GM23338 (cell line): ENCODE data around the gene SCTR. TPM values are rescaled to one million over a fixed set of nuclear protein-coding genes. Genes with fewer than 3 reads are reported as not detected.
A peak's percentile ranks its signal among the peaks of the same experiment; 100 is the strongest.

ENCODE experiments used
- ATAC-seq: fragments of 200-7000 bp; cut with Tn5 transposase; 3 replicates; pipeline ENCODE4 v1.9.1; 2020
- DNase-seq: peaks from one replicate; pipeline ENCODE4 v3.0.0-alpha.2; 2015; ENCODE audit warnings: low spot score
- H2AFZ ChIP-seq: fragments of 200-600 bp; sonication (generic); 2 replicates; pipeline ENCODE4 v1.8.0; 2016; ENCODE audit warnings: antibody characterized with exemption, mild to moderate bottlenecking, moderate library complexity
- H3F3A ChIP-seq: fragments of 200-600 bp; sonication (generic); replicated peaks from 2 replicates; pipeline ENCODE4 v1.8.0; 2017; ENCODE audit warnings: antibody characterized with exemption, mixed run types, low read depth
- H3K27ac ChIP-seq: fragments of 200-600 bp; sonication (generic); 2 replicates; pipeline ENCODE4 v1.6.1; 2016; ENCODE audit warnings: low read depth
- H3K27me3 ChIP-seq: fragments of 200-600 bp; sonication (generic); 2 replicates; pipeline ENCODE4 v1.8.0; 2016; ENCODE audit warnings: mild to moderate bottlenecking, mixed run types, moderate library complexity; ENCODE audit not compliant: insufficient read depth
- H3K36me3 ChIP-seq: fragments of 200-600 bp; sonication (generic); 2 replicates; pipeline ENCODE4 v1.8.0; 2016; ENCODE audit warnings: mild to moderate bottlenecking; ENCODE audit not compliant: insufficient read depth
- H3K4me1 ChIP-seq: fragments of 200-600 bp; sonication (generic); 2 replicates; pipeline ENCODE4 v1.8.0; 2016; ENCODE audit warnings: mild to moderate bottlenecking, moderate library complexity; ENCODE audit not compliant: insufficient read depth
- H3K4me2 ChIP-seq: fragments of 200-600 bp; sonication (generic); 2 replicates; pipeline ENCODE4 v1.7.1; 2017; ENCODE audit warnings: mixed run types
- H3K4me3 ChIP-seq: fragments of 200-600 bp; sonication (generic); 2 replicates; pipeline ENCODE4 v1.6.1; 2016; ENCODE audit warnings: mixed run types
- H3K79me2 ChIP-seq: fragments of 200-600 bp; sonication (generic); replicated peaks from 2 replicates; pipeline ENCODE4 v1.8.0; 2017; ENCODE audit warnings: mild to moderate bottlenecking; ENCODE audit not compliant: insufficient read depth
- H3K9me2 ChIP-seq: fragments of 200-600 bp; sonication (generic); 2 replicates; pipeline ENCODE4 v1.8.0; 2017; ENCODE audit not compliant: insufficient read depth
- H4K20me1 ChIP-seq: fragments of 200-600 bp; sonication (generic); replicated peaks from 2 replicates; pipeline ENCODE4 v1.8.0; 2017; ENCODE audit warnings: mild to moderate bottlenecking; ENCODE audit not compliant: insufficient read depth
- H3K27ac Mint-ChIP-seq: 2 replicates; pipeline ENCODE4 v1.8.0; 2020; ENCODE audit warnings: inconsistent platforms, mild to moderate bottlenecking, moderate library complexity, mixed read lengths
- H3K27me3 Mint-ChIP-seq: 3 replicates; pipeline ENCODE4 v1.8.0; 2022; ENCODE audit warnings: low read depth, mild to moderate bottlenecking, moderate library complexity, mixed read lengths, inconsistent platforms; ENCODE audit not compliant: insufficient read depth, poor library complexity
- H3K36me3 Mint-ChIP-seq: 3 replicates; pipeline ENCODE4 v1.8.0; 2021; ENCODE audit warnings: low read depth, mild to moderate bottlenecking, inconsistent platforms, moderate library complexity, mixed read lengths
- H3K4me1 Mint-ChIP-seq: 3 replicates; pipeline ENCODE4 v1.8.0; 2020; ENCODE audit warnings: mild to moderate bottlenecking, inconsistent platforms, mixed read lengths
- H3K4me3 Mint-ChIP-seq: 3 replicates; pipeline ENCODE4 v1.8.0; 2021; ENCODE audit warnings: moderate library complexity, mild to moderate bottlenecking, inconsistent platforms, mixed read lengths
- H3K9me3 Mint-ChIP-seq: 3 replicates; pipeline ENCODE4 v1.8.0; 2020; ENCODE audit warnings: moderate library complexity, mild to moderate bottlenecking, inconsistent platforms, mixed read lengths
- CREB1 ChIP-seq: fragments of 250-450 bp; sonication (Bioruptor Pico); IDR thresholded peaks from 2 replicates; pipeline ENCODE4 v1.5.0; 2020; ENCODE audit warnings: low read depth, mild to moderate bottlenecking, moderate library complexity
- EZH2 ChIP-seq: fragments of 200-600 bp; sonication (generic); IDR thresholded peaks from one replicate; pipeline ENCODE4 v1.8.0; 2017; ENCODE audit warnings: antibody characterized with exemption, mild to moderate bottlenecking, low read depth; ENCODE audit not compliant: unreplicated experiment
- EZH2phosphoT487 ChIP-seq: fragments of 200-600 bp; sonication (generic); IDR thresholded peaks from one replicate; pipeline ENCODE4 v1.8.1; 2018; ENCODE audit warnings: antibody characterized with exemption; ENCODE audit not compliant: unreplicated experiment
- JUNB ChIP-seq: IDR thresholded peaks from one replicate; pipeline ENCODE4 v1.6.1; 2016; ENCODE audit warnings: antibody characterized with exemption; ENCODE audit not compliant: unreplicated experiment
- POLR2AphosphoS5 ChIP-seq: IDR thresholded peaks from 2 replicates; pipeline ENCODE4 v1.6.1; 2016; ENCODE audit warnings: antibody characterized with exemption, low read depth
- STAT1 ChIP-seq: IDR thresholded peaks from one replicate; pipeline ENCODE4 v1.6.1; 2016; ENCODE audit warnings: antibody characterized with exemption; ENCODE audit not compliant: unreplicated experiment
- ZNF114 ChIP-seq: fragments of 250-450 bp; sonication (Bioruptor Pico); IDR thresholded peaks from 2 replicates; pipeline ENCODE4 v1.5.0; 2020; ENCODE audit warnings: mild to moderate bottlenecking, moderate library complexity
- ZNF331 ChIP-seq: fragments of 250-450 bp; sonication (Bioruptor Pico); IDR thresholded peaks from 2 replicates; pipeline ENCODE4 v1.5.0; 2020; ENCODE audit warnings: low read depth, mild to moderate bottlenecking, moderate library complexity
- polyA plus RNA-seq: library from polyadenylated mRNA; unstranded; fragments of >200 nt; fragmentation: Nextera tagmentation; extraction: Ambion mirVana; gene quantifications from 2 replicates; pipeline ENCODE4 v1.2.1, GENCODE V29; 2016
- total RNA-seq: library from RNA; depleted of rRNA; stranded (reverse); fragments of >200 nt; shearing (Covaris generic); gene quantifications from 2 replicates; pipeline ENCODE4 v1.2.3, GENCODE V29; 2014
- TF ChIP-seq, protein P1 (sequence below): IDR thresholded peaks from 2 replicates; pipeline ENCODE4 v1.6.1; 2016; ENCODE audit warnings: antibody characterized with exemption
- TF ChIP-seq, protein P2 (sequence below), 2 experiments: fragments of 200-600 bp in 1 of 2; sonication (generic) in 1 of 2; conservative IDR thresholded peaks; 2 replicates each; pipeline versions ENCODE4 v1.5.1 to v1.6.1; 2016 to 2017; ENCODE audit warnings: antibody characterized with exemption in 2 of 2, low read depth in 2 of 2, mild to moderate bottlenecking in 2 of 2, moderate library complexity in 1 of 2
- TF ChIP-seq, protein P3 (sequence below): IDR thresholded peaks from one replicate; pipeline ENCODE4 v1.6.1; 2018; ENCODE audit warnings: antibody characterized with exemption; ENCODE audit not compliant: unreplicated experiment

SCTR gene
- total and polyA plus RNA-seq, 2 experiments from 2014 or later = not detected

DNA sequence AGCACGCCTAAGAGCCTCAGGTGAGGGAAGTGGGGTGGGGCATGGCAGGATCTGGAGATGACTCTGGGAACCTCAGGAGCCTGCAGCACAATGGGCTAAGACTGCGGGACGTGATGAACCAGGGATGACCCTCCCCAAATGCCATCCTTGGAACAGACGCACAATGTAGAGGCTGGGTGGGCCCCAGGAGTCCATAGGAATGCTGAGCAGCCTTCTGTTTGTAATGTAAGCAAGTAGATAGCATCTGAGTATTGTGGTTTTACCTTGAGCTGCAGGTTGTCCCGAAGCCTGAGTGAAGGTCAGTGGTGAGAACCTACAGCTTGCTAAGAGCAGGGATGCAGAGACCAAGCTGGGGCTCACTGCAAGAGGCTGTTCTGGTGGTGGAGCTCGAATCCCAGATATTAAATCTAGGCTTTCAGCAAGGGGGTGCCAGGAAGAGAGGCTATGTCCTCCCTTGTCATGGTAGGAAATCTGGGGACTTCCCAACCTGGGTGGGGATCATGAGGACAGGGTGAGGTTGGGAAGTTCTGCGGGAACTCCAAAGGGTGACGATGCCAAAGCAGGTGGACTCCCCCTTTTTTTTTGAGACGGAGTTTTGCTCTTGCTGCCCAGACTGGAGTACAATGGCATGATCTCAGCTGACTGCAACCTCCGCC, 5.8 kb downstream of the SCTR start:
- Histone ChIP-seq H3K36me3 (no peaks in the 10 kb centered on the region), H3K27ac (no peak overlapping the region), H4K20me1 (no peaks in the 10 kb centered on the region), H3F3A (no peaks in the 10 kb centered on the region), H2AFZ (no peak overlapping the region), H3K4me2 (no peak overlapping the region), H3K4me1 (peaks cover 3% of the 10 kb centered on the region; the same call in 1 of the 2 replicates), H3K9me2 (0 out of 2 replicates have a peak, but pooled peaks cover 3% of the 10 kb centered on the region), H3K27me3 (peaks cover 28% of the 10 kb centered on the region), H3K79me2 (no peaks in the 10 kb centered on the region), H3K4me3 (no peak overlapping the region)
- DNase-seq (no peak), ATAC-seq (no peak)
- H3K9me3 Mint-ChIP-seq = no peaks in the 10 kb centered on the region
- peaks cover 5% of the 10 kb centered on the region; the same call in 2 of the 3 replicates for H3K4me1 Mint-ChIP-seq
- H3K27ac Mint-ChIP-seq = no peak overlapping the region
- no peak for TF ChIP-seq ZNF114 (CRISPR knock-in tag)
- TF ChIP-seq JUNB = no peak
- no peak for TF ChIP-seq CREB1 (CRISPR knock-in tag)
- no peak for TF ChIP-seq STAT1
- TF ChIP-seq, protein P1, sequence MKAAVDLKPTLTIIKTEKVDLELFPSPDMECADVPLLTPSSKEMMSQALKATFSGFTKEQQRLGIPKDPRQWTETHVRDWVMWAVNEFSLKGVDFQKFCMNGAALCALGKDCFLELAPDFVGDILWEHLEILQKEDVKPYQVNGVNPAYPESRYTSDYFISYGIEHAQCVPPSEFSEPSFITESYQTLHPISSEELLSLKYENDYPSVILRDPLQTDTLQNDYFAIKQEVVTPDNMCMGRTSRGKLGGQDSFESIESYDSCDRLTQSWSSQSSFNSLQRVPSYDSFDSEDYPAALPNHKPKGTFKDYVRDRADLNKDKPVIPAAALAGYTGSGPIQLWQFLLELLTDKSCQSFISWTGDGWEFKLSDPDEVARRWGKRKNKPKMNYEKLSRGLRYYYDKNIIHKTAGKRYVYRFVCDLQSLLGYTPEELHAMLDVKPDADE = no peak
- no peak for TF ChIP-seq EZH2phosphoT487
- TF ChIP-seq ZNF331 (CRISPR knock-in tag) = no peak
- no peak overlapping the region for H3K4me3 Mint-ChIP-seq
- H3K27me3 Mint-ChIP-seq = peaks cover 21% of the 10 kb centered on the region
- H3K36me3 Mint-ChIP-seq = no peaks in the 10 kb centered on the region; the same call in 2 of the 3 replicates

DNA sequence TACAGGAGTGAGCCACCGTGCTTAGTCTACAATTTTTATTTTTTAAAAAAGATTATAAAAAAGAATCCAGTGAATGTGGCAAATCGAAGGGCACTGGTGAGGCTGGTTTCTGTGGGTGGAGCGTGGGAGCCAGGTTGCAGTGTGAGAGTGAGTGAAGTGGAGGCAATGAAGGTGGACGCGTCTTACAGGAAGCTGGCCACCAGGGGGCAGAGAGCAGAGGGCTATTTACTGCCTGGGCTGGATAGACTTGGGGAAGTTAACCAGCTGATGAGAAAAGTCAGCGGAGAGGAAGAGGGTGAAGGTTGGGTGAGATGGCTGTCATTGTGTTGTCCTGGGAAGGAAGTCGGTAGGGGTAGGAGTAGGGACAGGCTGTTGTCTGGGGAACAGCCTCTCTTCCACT, 6.8 kb downstream of the SCTR start:
- Histone ChIP-seq H4K20me1 (no peaks in the 10 kb centered on the region), H3K4me2 (no peak overlapping the region), H3K4me1 (no peaks in the 10 kb centered on the region), H3K4me3 (no peak overlapping the region), H3K27ac (no peak overlapping the region), H3K9me2 (0 out of 2 replicates have a peak, but pooled peaks cover 3% of the 10 kb centered on the region), H3F3A (no peaks in the 10 kb centered on the region), H3K36me3 (no peaks in the 10 kb centered on the region), H3K79me2 (no peaks in the 10 kb centered on the region), H2AFZ (no peak overlapping the region), H3K27me3 (peaks cover 17% of the 10 kb centered on the region)
- no peak overlapping the region for H3K27ac Mint-ChIP-seq
- no peaks in the 10 kb centered on the region for H3K9me3 Mint-ChIP-seq
- H3K4me1 Mint-ChIP-seq = no peaks in the 10 kb centered on the region
- H3K36me3 Mint-ChIP-seq = no peaks in the 10 kb centered on the region
- ATAC-seq (peak; percentile 99), DNase-seq (peak; percentile 86)
- H3K27me3 Mint-ChIP-seq = peaks cover 10% of the 10 kb centered on the region
- no peak overlapping the region for H3K4me3 Mint-ChIP-seq
- TF ChIP-seq, protein P1 = no peak
- no peak for TF ChIP-seq ZNF114 (CRISPR knock-in tag)
- no peak for TF ChIP-seq EZH2phosphoT487
- TF ChIP-seq, protein P2, sequence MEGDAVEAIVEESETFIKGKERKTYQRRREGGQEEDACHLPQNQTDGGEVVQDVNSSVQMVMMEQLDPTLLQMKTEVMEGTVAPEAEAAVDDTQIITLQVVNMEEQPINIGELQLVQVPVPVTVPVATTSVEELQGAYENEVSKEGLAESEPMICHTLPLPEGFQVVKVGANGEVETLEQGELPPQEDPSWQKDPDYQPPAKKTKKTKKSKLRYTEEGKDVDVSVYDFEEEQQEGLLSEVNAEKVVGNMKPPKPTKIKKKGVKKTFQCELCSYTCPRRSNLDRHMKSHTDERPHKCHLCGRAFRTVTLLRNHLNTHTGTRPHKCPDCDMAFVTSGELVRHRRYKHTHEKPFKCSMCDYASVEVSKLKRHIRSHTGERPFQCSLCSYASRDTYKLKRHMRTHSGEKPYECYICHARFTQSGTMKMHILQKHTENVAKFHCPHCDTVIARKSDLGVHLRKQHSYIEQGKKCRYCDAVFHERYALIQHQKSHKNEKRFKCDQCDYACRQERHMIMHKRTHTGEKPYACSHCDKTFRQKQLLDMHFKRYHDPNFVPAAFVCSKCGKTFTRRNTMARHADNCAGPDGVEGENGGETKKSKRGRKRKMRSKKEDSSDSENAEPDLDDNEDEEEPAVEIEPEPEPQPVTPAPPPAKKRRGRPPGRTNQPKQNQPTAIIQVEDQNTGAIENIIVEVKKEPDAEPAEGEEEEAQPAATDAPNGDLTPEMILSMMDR (conservative IDR thresholded peaks at IDR 0.05; ENCODE audit: low read depth in 2 of 2) = peak; percentile 81 to 88
- TF ChIP-seq, protein P3, sequence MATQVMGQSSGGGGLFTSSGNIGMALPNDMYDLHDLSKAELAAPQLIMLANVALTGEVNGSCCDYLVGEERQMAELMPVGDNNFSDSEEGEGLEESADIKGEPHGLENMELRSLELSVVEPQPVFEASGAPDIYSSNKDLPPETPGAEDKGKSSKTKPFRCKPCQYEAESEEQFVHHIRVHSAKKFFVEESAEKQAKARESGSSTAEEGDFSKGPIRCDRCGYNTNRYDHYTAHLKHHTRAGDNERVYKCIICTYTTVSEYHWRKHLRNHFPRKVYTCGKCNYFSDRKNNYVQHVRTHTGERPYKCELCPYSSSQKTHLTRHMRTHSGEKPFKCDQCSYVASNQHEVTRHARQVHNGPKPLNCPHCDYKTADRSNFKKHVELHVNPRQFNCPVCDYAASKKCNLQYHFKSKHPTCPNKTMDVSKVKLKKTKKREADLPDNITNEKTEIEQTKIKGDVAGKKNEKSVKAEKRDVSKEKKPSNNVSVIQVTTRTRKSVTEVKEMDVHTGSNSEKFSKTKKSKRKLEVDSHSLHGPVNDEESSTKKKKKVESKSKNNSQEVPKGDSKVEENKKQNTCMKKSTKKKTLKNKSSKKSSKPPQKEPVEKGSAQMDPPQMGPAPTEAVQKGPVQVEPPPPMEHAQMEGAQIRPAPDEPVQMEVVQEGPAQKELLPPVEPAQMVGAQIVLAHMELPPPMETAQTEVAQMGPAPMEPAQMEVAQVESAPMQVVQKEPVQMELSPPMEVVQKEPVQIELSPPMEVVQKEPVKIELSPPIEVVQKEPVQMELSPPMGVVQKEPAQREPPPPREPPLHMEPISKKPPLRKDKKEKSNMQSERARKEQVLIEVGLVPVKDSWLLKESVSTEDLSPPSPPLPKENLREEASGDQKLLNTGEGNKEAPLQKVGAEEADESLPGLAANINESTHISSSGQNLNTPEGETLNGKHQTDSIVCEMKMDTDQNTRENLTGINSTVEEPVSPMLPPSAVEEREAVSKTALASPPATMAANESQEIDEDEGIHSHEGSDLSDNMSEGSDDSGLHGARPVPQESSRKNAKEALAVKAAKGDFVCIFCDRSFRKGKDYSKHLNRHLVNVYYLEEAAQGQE = no peak
- no peak for TF ChIP-seq JUNB
- TF ChIP-seq EZH2 = no peak
- no peak for TF ChIP-seq POLR2AphosphoS5
- no peak for TF ChIP-seq STAT1
